ENCODE results near the gene AMN.
A peak's percentile ranks its signal among the peaks of the same experiment; 100 is the strongest.
"Not testable (repeated sequence)": the region's sequence is repeated elsewhere in the genome, so short reads cannot be mapped to it uniquely, and the experiment has no call there.

Gene AMN

DNA sequence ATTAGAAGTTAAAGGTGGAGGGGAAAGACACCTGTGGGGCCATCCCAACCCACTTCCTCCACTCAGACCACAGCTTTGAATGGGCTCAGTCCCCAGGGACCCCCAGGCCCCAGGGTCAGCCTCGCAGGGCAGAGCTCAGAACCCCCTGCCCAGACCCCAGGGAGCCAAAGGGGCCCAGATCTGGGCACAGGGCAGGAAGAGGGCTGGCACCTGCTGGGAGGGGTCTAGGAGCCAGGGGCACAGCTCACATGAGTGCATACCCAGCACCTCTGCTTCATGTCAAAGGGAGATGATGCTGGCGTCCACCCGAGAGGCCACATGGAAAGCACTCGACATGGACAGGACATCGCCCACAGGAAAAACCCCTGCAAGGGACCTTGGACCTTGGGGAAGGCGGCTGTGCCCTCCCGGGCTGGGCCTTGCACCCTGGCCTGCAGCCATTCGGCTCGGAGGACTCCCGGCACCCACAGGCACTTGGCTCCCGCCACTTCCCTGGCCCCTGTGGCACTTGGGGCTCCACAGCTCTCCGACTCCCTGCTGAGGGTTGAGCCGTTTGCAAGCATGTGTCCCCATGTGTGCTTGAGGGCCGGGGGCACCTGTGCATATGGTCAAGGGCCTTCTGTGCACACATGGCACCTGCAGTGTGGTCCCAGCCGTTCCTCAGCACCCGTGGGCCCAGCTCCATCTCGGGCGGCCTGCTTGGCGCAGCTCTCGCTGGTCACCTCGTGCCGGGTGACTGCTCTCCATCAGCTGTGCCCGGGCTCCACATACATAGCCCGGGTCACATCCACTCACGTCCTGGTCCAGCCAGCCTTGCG is 7.8 kb upstream of the AMN start:
- DNase-seq, result no peak

DNA sequence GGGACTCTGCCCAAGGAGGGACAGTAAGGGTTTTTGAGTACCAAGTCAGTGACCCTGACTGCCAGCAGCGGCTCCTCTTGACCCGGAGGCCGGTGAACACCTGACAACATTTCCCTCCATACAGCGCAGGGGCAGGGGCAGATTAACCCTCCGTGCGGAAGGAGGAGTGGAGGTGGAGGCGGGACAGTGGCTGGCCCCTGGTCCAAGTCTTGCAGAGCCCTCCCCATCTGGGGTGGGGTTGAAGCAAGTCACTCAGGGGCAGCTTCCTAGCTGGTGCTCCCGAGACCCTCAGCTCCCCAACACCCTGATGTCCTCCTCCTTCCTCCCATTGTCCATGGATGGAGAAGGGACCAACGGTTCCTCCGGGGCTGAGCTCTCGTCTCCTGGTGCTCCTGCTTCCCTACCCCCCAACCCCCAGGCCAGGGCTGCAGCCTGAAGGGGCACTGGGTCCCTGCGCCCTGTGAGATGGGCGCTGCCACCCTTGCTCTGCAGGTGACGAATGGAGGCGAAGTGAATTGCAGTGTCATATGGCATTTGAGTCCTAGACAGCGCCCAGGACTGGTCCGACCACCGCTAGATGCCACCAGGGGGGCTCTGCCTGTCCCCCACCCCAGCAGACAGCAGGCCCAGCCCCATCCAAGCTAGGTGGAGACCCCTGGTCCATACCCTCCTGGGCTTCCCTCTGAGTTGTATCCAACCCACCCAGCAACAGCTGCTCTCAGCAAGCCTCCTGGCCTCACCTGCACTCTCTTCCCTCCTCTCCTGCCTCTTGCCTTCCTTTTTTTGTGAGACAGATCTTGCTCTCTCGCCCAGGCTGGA is 7.0 kb upstream of the AMN start:
- no peak for DNase-seq

DNA sequence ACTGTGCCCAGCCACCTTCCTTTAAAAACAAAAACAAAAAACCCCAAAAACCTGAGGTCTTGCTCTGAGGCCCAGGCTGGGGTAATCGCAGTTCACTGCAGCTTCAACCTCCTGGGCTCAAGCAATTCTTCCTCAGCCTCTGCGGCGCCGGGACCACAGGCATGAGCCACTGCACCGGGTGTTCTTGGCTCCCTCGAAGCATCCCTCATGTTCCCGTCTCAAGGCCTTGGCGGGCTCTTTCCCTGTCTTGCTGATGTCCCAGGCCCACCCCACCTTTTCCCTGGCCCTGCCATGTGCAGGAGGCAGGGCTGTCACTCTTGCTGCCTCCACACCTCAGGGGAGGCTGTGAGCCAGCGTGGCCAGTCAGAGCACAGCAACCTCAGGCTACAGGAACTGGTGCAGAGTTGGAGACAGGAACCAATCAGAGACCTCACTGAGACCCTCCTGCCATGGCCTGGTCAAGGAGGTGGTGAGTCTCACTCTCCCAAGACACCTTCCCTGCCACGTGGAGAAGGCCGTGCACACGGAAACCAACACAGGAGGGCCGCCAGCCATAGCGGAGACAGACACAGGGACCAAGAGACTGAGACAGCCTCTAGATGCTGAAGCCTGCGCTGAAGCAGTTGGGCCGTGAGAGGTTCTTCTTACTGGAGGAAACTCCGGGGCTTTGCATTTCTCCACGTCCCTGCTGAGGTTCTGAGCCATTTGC is 6.0 kb upstream of the AMN start:
- DNase-seq, result no peak

DNA sequence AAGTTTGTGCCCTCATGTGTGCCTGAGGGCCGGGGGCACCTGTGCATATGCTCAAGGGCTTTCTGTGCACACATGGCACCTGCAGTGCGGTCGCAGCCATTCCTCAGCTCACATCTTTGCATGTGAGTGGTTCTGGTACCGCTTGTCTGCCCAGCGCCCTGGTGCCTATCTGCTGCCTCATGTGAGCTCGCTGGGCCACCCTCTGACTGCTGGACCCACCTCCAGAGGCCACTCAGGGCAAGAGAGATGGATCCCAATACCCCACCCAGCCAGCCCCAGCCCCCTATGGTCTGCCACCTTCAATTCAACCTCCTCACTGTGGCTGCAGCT is 5.4 kb upstream of the AMN start:
- DNase-seq, result no peak

DNA sequence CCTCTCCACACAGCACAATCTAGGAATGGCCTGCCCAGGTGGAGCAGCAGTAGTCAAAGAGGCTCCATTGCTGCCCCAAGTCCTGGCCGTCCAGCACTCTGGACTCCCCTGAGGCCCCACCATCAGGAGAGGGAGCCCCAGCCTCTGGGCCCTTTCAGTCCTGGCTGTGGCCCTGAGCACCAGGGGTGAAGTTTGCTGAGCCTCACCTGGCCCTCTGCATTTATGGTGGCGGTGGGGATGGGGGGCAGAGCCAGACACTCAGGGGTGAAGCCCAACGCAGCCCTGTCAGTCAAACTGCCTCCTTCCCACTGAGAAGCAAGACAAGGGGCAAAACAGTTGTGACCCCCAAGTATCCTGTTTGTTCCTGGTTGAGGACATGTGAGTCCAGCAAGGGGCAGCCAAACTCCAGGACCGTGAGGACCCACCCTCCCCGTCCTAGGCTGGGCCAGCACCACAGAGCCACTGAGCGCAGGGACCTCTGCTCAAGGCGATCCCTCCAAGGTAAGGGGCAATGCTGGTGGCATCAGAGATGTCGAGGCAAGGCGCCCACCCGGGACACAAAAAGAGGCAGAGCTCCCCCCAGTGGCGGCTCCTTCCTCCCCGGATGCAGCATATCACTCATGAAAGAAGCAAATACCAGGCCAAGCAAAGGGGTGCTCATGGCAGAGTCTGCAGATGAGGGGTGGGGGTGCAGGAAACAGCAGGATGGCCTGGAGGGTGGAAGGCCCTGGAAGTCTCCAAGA is 4.8 kb upstream of the AMN start:
- peak; percentile 40 for DNase-seq

DNA sequence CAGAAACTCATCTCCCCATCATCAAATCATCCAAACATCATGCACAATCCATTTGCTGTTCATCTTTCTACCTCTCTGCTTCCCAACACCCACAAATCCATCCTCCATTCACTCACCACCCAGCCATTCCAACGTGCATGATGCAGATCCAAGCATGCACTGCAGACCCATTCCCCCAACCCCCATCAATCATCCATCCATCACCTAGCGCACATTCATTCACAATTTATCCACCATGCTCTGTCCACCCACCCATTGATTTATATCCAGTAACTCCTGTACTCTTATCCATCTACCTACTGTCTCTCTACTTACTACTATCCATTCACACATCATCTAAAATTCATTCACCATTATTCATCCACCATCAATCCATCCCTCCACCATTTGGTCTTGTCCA is 4.0 kb upstream of the AMN start:
- DNase-seq, result no peak

DNA sequence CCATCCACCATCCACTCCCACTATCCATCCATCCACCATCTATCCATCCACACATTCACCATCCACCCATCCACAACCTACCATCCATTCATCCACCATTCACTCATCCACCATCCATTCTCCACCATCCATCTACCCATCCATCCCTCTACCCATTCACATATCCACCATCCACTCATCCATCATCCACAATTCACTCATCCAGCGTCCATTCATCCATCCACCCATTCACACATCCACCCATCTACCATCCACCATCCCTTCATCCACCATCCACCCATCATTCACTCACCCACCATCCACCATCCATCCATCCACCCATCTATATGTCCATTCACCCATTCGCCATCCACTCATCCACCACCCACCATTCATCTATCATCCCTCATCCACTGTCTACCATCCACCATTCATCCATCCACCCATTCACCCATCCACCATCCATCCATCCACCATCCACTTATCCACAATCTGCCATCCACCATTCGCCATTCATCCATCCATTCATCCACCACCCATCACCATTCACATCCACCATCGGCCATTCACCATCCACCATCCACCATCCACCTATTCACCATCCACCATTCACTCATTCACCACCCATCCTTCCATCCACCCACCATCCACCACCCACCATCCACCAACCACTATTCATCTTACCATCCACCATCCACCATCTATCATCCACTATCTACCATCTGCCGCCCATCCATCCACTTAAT is 2.0 kb upstream of the AMN start:
- DNase-seq, result no peak

DNA sequence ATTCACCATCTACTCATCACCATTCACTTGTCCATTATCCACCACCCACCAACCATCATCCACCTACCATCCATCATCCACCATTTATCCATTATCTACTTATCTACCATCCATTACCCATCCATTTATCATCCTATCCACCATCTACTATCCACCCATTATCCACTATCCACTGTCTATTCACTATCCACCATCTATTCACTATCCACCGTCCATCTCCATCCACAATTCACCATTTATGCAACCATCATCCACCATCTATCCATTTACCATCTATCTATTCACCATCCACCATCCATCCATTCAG is 1.5 kb upstream of the AMN start:
- DNase-seq, result no peak

DNA sequence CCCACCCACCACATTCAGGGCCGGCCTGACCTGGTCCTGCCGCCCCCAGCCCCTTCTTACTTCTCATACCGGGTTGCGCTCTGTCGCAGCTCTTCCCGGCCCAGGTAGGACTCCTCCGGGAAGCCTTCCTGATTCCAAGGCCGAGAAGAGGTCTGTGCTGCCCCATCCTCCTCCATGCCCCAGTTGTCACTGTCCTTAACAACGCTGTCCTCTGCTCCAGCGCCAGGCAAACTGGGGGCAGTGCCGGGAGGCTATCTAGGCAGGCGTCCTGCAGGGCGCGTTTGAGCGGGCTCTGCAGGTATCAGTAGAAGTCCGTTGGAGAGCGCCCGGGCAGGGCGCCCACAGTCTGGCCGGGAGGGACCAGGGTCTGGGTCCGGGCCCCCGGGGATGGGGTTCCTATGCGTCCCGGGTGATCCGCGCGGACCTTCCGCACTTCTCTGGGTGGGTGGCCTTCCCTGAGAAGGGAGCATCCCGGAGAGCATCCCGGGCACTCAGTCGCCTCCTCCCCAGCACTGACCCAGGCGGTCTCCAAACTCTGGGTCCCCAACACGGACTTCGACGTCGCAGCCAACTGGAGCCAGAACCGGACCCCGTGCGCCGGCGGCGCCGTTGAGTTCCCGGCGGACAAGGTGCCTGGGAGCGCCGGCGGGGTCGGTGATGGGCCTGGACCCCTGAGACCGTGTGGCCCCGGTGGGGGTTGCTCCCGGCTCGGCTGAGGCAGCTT is 900 bp downstream of the AMN start:
- no peak for DNase-seq

DNA sequence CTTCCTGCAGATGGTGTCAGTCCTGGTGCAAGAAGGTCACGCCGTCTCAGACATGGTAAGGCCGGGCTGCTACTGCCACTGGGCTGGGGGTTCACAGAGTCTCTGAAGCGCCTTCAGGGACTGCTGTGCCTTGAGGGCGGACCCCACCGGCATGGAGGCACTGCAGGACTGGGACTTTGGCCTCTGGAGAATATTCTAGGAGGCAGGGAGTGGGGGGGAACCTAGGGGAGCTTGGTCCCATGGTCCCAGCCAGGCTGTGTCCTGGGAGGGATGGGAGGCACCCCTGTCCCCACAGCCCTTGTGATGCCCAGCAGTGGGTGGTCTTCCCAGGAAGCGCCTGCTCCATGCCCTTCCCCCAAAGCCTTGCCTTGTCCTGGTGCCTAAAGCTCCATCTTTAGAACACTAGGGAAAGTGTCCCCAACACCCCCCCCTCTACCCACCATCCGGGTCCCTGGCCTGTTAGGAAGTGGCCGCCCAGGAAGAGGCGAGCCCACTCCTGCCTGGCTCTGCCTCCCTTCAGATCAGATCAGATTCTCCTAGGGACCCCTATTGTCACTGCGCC is 1.5 kb downstream of the AMN start:
- DNase-seq, result no peak

DNA sequence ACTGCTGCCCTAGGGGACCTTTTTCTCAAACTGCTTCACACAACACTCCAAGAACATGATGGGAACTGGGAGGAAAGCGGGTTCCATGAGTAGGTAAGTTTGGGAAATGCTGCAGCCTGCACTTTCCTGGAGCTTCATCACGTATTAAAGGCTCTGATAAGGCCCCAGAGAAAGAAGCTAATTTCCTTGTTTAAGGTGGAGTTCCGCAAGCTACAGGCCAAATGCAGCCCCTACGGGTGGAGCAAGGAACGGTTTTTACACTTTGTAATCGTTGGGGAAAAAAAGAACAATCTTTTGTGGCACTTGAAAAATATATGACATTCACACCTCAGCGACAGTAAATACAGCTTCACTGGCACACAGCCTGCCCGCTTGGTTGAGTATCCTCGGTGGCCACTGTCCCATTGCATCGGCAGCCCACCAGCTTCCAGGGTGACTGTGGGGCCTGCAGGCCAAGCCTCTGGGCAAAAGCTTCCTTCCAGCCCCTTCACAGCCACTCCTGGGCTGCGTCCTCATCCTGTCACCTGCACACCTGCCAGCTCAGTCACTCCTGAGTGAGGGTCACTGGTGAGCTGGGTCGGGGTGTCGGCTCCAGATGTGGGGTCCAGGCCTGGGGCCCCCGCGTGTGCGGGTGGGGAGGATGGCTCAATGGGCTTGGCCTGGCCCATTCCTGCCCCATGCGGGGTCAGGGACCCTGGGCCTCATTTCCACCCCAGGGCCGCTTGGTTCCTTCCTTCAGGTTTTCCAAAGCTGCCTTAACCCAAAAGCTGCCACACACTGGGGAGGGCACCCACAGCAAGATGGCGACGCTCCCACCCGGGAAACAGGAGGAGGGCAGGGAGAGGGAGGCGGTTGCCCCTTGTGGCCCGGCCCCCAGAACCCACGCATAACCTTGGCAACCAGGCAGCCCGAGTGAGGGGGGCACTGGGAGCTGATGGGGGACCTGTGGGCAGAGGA is 2.4 kb downstream of the AMN start:
- no peak for DNase-seq

DNA sequence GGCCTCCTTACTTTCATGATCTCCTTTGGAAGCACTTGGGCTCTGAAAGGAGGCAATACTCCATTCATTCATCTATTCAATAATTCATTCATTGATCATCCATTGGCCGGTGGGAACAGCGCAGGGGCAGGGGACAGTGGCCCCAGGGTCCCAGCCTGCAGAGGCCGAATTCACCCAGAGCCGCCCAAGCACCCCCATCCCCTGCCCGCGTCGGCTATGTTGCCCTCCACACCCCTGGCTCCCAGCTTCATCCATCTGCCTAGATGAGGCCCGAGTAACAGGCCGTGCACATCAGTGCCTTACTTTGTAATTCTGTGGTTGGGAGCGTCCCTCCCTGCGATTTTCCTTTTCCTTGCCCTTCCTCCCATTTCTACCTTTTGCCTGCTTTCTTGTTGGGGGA is 3.2 kb downstream of the AMN start:
- no peak for DNase-seq

DNA sequence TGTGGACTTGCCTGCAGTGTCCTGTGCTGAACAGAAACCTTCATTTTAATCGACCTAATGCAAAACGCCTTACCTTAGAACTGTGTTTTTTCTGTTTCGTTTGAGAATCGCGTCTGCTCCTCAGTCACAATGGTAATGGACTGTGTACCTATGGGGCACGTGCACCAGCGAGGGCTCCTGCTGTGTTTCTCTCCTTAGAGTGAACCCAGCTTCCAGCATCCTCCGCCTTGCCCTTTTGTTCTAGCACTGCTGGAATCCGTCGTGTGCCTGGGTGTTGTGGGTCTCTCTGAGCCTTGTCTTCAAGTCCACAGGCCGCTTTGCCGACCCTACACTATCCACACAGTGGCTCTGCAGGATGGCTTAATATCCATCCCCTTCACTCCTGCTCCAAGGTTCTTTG is 3.6 kb downstream of the AMN start:
- DNase-seq, result no peak

DNA sequence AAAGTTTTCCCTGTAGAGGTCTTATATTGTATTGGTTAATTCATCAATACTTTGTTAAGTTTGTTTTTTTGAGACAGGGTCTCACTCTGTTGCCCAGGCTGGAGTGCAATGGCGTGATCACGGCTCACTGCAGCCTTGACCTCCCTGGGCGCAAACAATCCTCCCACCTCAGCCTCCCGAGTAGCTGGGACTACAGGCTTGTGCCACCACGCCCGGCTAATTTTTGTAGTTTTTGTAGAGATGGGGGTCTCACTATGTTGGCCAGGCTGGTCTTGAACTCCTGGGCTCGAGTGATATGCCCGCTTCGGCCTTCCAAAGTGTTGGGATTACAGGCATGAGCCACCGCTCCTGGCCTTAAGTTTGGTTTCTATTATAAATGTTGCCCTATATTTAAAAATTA is 4.4 kb downstream of the AMN start:
- not testable (repeated sequence) for DNase-seq

DNA sequence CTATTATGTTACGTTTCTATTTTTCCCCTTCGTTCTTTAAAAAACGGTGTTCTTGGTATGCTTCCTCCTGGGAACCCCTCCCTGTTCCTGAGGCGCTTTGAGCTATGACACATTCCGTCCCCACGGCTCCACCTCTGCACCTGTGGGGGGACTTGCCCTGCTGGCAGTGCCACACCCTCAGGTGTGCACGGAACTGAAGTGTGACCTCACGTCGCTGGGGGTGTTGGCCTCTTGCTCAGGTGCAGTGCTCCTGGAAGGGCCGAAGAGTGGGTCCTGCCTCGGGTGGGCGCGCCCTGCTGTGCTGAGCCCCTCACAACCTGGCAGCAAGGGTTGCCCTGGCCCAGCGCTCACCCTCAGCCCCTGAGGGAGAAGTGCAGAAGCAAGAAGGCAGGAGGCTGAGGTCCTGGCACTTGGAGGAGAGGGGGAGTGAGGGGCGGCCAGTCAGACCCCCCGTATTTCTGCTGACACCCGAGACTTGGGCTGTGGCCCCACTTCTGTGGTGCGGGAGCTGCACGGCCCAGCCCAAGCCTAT is 4.9 kb downstream of the AMN start:
- DNase-seq, result no peak

DNA sequence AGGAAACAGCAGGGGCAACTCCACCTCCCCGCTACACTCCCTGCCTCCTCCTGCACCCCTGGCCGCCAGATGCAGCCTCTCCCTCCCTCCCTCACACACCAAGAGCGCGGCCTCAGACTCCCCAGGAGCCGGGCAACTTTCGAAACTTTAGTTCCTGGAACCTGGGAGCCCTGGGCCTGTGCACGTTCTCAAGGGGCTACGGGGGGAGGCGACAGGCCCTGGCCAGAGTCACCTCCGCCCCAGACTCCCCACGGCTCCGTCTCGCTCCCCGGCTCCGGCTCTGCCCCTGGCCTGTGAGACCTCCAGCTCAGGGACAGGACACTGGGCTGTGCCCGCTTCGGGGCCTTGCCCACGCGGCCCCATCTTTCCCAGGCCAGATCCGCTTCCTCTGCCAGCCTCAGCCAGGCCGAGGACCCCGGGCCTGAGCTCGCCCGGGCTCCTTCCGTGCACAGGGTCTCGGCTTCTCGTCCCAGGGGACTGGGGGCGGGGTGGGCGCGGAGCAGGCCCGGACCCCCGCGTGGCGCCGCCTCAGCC is 5.5 kb downstream of the AMN start:
- no peak for DNase-seq

DNA sequence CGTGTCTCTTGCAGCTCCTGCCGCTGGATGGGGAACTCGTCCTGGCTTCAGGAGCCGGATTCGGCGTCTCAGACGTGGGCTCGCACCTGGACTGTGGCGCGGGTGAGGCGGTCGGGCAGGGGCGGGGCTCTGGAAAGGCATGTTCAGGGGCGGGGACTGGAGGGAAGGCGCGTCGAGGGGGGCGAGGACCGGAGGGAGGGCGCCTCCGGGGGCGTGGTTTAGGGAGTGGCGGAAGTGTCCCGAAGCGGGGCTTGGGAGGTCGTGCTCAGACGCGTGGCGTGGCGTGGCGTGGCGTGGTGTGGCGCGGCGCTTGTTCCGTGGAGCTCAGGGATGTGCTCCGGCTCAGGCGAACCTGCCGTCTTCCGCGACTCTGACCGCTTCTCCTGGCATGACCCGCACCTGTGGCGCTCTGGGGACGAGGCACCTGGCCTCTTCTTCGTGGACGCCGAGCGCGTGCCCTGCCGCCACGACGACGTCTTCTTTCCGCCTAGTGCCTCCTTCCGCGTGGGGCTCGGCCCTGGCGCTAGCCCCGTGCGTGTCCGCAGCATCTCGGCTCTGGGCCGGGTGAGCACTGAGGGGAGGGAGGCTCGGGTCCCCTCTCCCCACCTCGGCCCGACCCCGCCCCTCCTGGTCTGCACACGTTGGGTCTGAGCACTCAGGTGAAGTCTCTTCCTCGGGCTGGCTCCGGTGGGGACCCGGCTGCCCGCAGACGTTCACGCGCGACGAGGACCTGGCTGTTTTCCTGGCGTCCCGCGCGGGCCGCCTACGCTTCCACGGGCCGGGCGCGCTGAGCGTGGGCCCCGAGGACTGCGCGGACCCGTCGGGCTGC is 6.2 kb downstream of the AMN start:
- DNase-seq, result peak; percentile 68

DNA sequence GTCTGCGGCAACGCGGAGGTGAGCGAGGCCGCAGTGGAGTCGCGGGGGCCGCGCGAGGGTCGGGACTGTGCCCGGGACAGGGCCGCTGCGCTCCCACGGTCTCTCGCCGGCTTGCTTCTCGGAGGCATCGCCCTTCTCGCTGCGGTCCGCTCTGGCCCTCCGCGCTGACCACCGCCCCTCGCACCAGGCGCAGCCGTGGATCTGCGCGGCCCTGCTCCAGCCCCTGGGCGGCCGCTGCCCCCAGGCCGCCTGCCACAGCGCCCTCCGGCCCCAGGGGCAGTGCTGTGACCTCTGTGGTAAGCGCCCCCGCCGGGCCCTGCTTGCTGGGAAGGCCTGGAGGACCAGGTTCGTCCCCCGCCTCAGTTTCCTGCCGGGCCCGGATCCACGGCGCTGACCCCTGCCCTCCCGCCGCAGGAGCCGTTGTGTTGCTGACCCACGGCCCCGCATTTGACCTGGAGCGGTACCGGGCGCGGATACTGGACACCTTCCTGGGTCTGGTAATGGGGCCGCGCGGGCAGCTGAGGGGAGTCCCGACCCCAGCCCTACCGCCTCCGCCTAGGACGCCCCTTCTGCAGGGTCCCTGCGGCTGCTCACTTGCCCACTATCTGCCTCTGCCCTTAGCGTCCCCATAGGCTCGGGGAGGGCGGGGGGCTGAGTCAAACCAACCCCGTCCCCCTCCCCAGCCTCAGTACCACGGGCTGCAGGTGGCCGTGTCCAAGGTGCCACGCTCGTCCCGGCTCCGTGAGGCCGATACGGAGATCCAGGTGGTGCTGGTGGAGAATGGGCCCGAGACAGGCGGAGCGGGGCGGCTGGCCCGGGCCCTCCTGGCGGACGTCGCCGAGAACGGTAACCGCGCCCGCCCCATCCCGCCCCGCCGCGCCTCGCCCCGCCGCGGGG is 7.0 kb downstream of the AMN start:
- no peak for DNase-seq
